ENCODE results near the gene ADAMTS18.
"Not testable (repeated sequence)": the region's sequence is repeated elsewhere in the genome, so short reads cannot be mapped to it uniquely, and the experiment has no call there.

The ADAMTS18 gene

DNA sequence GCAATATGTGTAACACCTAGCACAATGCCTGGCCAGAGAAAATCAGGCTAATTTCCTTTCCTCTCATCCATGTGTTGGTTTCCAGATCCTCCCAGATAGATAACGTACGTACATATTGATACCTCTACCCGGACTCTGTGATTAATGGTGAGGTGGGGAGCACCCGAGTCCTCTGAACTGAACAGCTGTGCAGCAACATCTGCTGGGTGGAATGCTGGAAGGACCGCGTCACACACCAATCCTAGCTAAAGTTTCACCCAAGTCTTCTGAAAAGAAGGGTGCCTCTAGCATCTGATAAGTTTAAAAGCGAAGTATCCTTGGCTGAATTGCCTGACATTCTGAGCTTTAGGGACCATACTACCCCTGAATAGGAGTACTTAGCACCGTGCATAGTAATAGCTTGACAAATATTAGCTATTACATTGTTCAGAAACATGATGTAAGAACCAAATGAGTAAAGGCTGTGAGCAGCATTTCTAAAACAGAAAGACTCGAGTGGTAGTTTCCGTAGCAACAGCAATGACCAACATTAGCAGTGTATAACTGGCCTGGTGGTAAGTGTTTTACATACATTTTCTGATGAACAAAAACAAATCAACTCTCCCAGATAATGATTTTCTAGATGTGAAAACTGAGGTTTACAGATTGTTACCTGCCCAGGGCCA, 144.3 kb downstream of the ADAMTS18 start:
- no peak for DNase-seq (ENCODE audit: low read depth in 1 of 2, low spot score in 1 of 2)

DNA sequence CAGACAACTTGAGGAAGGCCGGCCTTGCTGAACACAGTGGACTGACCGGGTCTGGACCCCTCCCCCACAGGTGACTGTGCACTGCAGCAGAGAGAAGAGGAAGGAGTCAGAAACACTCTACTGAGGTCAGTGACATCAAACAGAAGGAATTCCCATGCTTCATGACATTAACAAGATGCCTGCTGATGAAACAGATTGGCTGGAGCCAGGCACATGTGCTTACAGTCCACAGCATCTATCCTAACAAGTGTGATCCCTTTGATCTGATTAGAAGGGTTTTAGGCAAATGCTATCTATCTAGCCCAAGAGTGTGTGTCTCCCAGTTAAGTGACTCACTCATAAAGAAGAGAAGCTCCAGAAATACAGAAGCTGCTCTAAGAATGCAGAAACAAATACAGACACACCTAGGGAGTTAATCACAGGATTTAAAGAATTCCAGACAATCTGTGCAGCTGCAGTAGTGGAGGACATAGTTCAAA, 145.5 kb downstream of the ADAMTS18 start:
- no peak for DNase-seq (ENCODE audit: low read depth in 1 of 2, low spot score in 1 of 2)

GRCh38 chr16:77288222-77288621, 146.6 kb downstream of the ADAMTS18 start:
- DNase-seq (ENCODE audit: low read depth in 1 of 2, low spot score in 1 of 2) = no peak

DNA sequence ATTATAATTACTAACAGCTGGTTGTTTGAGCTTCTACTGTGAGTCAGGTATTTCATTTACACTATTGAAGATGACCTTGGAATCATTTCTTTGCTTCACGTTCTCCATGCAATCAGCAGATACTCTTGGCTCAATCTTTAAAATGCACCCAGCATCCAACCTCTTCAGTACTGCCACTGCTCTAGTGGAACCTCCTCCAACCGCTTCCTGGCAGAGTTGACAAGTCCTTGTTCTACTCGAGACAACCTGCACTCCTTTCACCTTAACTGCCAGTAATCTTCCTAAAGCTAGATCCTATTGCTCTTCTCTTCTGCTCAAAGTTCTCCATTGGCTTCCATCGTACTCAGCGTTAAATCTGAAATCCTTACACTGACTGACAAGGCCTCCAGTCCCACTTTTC, 149.2 kb downstream of the ADAMTS18 start:
- no peak for DNase-seq (ENCODE audit: low read depth in 1 of 2, low spot score in 1 of 2)

DNA sequence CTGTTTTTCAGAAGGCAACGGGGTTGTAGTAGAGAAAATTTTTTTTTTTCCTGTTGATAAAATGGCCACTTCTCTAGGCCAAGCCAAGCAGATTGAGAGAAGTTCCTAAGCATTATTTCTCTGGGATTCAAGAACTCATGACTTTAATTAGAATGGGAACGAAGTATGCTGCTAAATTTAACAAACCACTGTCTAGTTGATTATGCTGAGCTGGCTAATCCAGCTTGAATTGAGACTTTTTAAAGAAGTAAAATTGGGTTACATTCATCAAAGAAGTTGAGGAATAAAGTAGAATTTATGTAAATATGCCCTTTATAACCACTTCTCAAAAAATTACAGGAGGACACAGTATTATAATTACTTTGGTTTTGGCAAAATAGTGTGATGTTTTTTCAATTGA, 152.5 kb downstream of the ADAMTS18 start:
- DNase-seq (ENCODE audit: low read depth in 1 of 2, low spot score in 1 of 2) = no peak

GRCh38 chr16:77279316-77279715, 155.5 kb downstream of the ADAMTS18 start:
- DNase-seq (ENCODE audit: low read depth in 1 of 2, low spot score in 1 of 2) = not testable (repeated sequence)

DNA sequence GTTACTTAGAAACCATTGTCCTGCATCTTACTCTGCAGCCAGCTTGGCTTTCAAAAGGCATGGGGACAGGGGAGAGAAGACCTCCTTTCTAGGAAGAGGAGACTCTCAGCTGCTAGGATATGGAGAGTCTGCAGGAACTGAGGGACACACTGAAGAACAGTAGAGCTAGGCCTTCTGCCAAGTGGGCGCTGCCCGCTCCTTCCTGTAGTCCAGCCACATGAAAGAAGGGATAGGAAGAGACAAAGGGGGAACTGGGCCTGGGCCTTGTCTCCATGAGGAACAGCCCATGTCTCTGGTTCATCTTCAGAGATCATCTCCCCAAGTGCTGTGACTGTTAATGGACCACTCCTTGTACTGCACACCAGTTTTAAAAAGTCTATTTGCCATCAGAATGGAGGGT, 157.3 kb downstream of the ADAMTS18 start:
- DNase-seq (ENCODE audit: low read depth in 1 of 2, low spot score in 1 of 2) = no peak

- no peak for DNase-seq (ENCODE audit: low read depth in 1 of 2, low spot score in 1 of 2)
Measured at GRCh38 chr16:77277141-77277540, 157.7 kb downstream of the ADAMTS18 start.

GRCh38 chr16:77276661-77277060, 158.2 kb downstream of the ADAMTS18 start:
- no peak for DNase-seq (ENCODE audit: low read depth in 1 of 2, low spot score in 1 of 2)

DNA sequence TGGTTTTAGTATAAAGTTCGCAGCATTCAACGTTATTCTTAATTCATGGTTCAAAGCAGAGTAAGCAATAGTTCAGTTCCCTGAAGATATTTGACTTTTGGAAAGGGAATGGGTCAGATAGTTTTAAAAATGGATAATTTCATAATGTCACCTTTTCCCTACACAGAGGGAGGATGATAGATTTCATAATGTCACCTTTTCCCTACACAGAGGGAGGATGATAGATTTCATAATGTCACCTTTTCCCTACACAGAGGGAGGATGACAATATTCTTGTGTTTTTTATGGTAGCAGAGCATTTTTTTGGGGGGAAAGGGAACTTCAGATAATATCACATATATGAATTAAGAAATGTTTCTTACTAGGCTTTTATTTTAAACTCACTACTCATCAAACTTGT, 159.5 kb downstream of the ADAMTS18 start:
- not testable (repeated sequence) for DNase-seq (ENCODE audit: low read depth in 1 of 2, low spot score in 1 of 2)

- DNase-seq (ENCODE audit: low read depth in 1 of 2, low spot score in 1 of 2) = no peak
Measured at GRCh38 chr16:77273815-77274214, 161.0 kb downstream of the ADAMTS18 start.

GRCh38 chr16:77271532-77272426, 163.1 kb downstream of the ADAMTS18 start:
- DNase-seq (ENCODE audit: low read depth in 1 of 2, low spot score in 1 of 2) = no peak

DNA sequence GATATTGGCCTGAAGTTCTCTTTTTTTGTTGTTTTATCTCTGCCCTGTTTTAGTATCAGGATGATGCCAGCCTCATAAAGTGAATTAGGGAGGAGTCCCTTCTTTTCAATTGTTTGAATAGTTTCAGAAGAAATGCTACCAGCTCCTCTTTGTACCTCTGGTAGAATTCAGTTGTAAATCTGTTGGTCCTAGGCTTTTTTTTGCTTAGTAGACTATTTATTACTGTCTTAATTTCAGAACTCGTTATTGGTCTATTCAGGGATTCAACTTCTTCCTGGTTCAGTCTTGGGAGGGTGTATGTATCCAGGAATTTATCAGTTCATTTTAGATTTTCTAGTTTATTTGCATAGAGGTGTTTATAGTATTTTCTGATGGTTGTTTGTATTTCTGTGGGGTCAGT, 168.6 kb downstream of the ADAMTS18 start:
- DNase-seq (ENCODE audit: low read depth in 1 of 2, low spot score in 1 of 2) = not testable (repeated sequence)

DNA sequence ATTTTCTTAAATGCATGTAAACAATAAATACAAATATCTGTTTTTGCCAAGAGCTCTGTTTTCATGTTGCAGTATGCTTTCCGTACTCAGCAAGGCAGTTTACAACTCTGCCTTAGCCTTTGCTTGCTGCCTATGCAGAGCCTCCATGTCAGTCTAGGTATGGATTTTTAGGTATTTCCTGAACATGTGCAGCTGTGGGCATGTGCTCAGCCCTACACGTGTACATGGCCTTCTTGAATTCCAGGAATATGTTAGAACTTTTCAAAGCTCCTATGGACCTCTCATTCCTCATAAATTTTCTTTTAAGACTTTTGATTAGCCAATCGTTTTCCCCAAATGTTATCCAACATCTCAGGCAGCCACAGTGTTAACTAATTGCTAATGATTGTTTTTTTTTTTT, 171.9 kb downstream of the ADAMTS18 start:
- no peak for DNase-seq (ENCODE audit: low read depth in 1 of 2, low spot score in 1 of 2)

DNA sequence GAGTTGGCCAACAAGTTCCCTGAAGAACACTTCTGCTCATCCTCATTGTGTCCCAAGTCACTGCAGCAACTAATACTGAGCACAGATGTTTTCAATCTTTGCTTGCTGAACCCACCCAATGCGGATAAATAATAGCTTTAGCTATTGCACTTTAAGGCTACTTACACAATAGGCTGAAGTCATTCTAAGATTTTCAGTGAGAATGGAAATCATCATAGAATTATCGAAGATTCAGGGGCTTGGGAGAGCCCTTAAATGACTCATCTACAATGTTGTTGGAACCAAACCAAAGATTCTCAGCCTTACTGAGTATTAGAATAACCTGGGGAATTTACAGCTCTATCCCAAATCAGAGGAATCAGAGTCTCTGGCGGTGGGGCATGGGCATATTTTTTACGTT, 184.4 kb downstream of the ADAMTS18 start:
- DNase-seq (ENCODE audit: low read depth in 1 of 2, low spot score in 1 of 2) = no peak

GRCh38 chr16:77246150-77246549, 188.7 kb downstream of the ADAMTS18 start:
- no peak for DNase-seq (ENCODE audit: low read depth in 1 of 2, low spot score in 1 of 2)

DNA sequence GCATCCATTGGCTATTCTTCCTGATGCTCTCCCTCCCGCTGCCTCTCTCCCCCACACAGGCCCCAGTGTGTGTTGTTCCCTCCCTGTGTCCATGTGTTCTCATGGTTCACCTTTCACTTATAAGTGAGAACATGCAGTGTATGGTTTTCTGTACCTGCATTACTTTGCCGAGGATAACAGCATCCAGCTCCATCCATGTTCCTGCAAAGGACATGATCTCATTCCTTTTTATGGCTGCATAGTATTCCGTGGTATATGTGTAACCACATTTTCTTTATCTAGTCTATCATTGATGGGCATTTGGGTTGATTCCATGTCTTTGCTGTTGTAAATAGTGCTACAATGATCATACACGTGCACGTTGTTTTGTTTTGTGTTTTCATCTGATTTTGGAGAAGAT, 192.4 kb downstream of the ADAMTS18 start:
- DNase-seq (ENCODE audit: low read depth in 1 of 2, low spot score in 1 of 2) = not testable (repeated sequence)

GRCh38 chr16:77238593-77238992, 196.2 kb downstream of the ADAMTS18 start:
- no peak for DNase-seq (ENCODE audit: low read depth in 1 of 2, low spot score in 1 of 2)

DNA sequence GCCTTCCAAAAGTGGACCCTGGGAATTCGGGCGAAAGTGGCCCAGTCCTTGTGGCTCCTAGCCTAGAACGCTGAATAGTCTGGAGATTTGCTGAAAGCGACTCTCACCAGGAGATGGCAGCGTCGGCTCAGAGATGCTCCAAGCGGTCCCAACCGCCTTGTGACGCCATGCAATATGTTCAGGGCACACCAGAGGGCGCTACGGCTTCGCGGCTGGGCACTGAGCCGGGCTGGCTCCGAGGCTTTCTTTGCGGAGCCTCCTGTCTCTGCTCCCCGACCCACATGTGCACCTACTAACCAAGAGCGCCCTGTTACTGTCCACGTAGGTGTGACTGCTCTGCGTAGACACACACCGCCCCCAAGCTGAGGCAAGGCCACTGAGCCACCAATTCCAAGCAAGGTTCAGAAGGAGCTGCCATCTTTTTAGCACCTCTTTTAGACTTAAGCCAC, 198.7 kb downstream of the ADAMTS18 start:
- peak; percentile 70 to 80 for DNase-seq (ENCODE audit: low read depth in 1 of 2, low spot score in 1 of 2)

- no peak for DNase-seq (ENCODE audit: low read depth in 1 of 2, low spot score in 1 of 2)
Measured at GRCh38 chr16:77234611-77235010, 200.2 kb downstream of the ADAMTS18 start.

GRCh38 chr16:77233799-77234519, 200.9 kb downstream of the ADAMTS18 start:
- DNase-seq (ENCODE audit: low read depth in 1 of 2, low spot score in 1 of 2) = no peak
